Neural cell (in vitro differentiated cells): ENCODE results near the gene UMAD1. TPM values are rescaled to one million over a fixed set of nuclear protein-coding genes. Genes with fewer than 3 reads are reported as not detected.

Experiments used
- H2AFZ ChIP-seq: fragments of 200-600, 300-800 bp; sonication (generic), shearing (Covaris generic); 2 replicates; pipeline ENCODE4 v1.6.0; 2014; ENCODE audit warnings: low read depth, mild to moderate bottlenecking, antibody characterized with exemption, low read length, moderate library complexity
- H3F3A ChIP-seq: fragments of 200-600 bp; shearing (Covaris generic); 2 replicates; pipeline ENCODE4 v1.6.1; 2016; ENCODE audit warnings: mild to moderate bottlenecking, moderate library complexity, mixed read lengths, antibody characterized with exemption, low read length; ENCODE audit not compliant: insufficient read depth, poor library complexity, severe bottlenecking
- H3K27ac ChIP-seq: fragments of 200-600, 300-800 bp; sonication (generic), shearing (Covaris generic); 2 replicates; pipeline ENCODE4 v1.5.1; 2014; ENCODE audit warnings: mild to moderate bottlenecking, low read length, moderate library complexity
- H3K27me3 ChIP-seq: fragments of 300-800, 200-600 bp; sonication (generic), shearing (Covaris generic); 2 replicates; pipeline ENCODE4 v1.6.0; 2014; ENCODE audit warnings: mild to moderate bottlenecking, low read depth, low read length, moderate library complexity; ENCODE audit not compliant: insufficient read depth
- H3K36me3 ChIP-seq: fragments of 300-800, 200-600 bp; sonication (generic), shearing (Covaris generic); 2 replicates; pipeline ENCODE4 v1.5.1; 2014; ENCODE audit warnings: mild to moderate bottlenecking, antibody characterized with exemption, low read length, moderate library complexity; ENCODE audit not compliant: insufficient read depth
- H3K4me2 ChIP-seq: fragments of 300-800, 200-600 bp; sonication (generic), shearing (Covaris generic); 2 replicates; pipeline ENCODE4 v1.6.0; 2014; ENCODE audit warnings: mild to moderate bottlenecking, low read length
- H3K4me3 ChIP-seq: fragments of 300-800, 200-600 bp; sonication (generic), shearing (Covaris generic); 2 replicates; pipeline ENCODE4 v1.5.1; 2014; ENCODE audit warnings: mild to moderate bottlenecking, low read length, moderate library complexity
- H3K79me2 ChIP-seq: fragments of 200-600 bp; shearing (Covaris generic); replicated peaks from 2 replicates; pipeline ENCODE4 v1.6.0; 2014; ENCODE audit warnings: mild to moderate bottlenecking, low read length, moderate library complexity; ENCODE audit not compliant: insufficient read depth
- H3K9ac ChIP-seq: fragments of 300-800, 200-600 bp; sonication (generic), shearing (Covaris generic); 2 replicates; pipeline ENCODE4 v1.6.1; 2016; ENCODE audit warnings: mild to moderate bottlenecking, low read length, mixed read lengths
- H3K9me2 ChIP-seq: fragments of 200-600 bp; shearing (Covaris generic); 2 replicates; pipeline ENCODE4 v1.6.1; 2016; ENCODE audit warnings: mild to moderate bottlenecking, low read length, mixed read lengths; ENCODE audit not compliant: insufficient read depth
- H3K9me3 ChIP-seq: fragments of 200-600, 300-800 bp; sonication (generic), shearing (Covaris generic); 2 replicates; pipeline ENCODE4 v1.6.1; 2016; ENCODE audit warnings: mild to moderate bottlenecking, mixed run types, low read length, moderate library complexity, mixed read lengths
- H4K20me1 ChIP-seq: fragments of 200-600 bp; shearing (Covaris generic); 2 replicates; pipeline ENCODE4 v1.6.1; 2016; ENCODE audit warnings: mild to moderate bottlenecking, mixed run types; ENCODE audit not compliant: insufficient read depth
- EP300 ChIP-seq: fragments of 450-650 bp; conservative IDR thresholded peaks from 2 replicates; pipeline ENCODE4 v1.6.1; 2014; ENCODE audit warnings: antibody characterized with exemption, mild to moderate bottlenecking, moderate library complexity; ENCODE audit not compliant: poor library complexity, severe bottlenecking
- EZH2 ChIP-seq: fragments of 200-600, 300-800 bp; shearing (Covaris generic), sonication (generic); IDR thresholded peaks from 2 replicates; pipeline ENCODE4 v1.6.1; 2014; ENCODE audit warnings: antibody characterized with exemption, low read length, borderline replicate concordance, mild to moderate bottlenecking; ENCODE audit not compliant: insufficient read depth, poor library complexity, severe bottlenecking
- MXI1 ChIP-seq: fragments of 450-650 bp; conservative IDR thresholded peaks from 2 replicates; pipeline ENCODE4 v1.6.1; 2014; ENCODE audit warnings: antibody characterized with exemption, mild to moderate bottlenecking; ENCODE audit not compliant: poor library complexity, severe bottlenecking
- POLR2AphosphoS5 ChIP-seq: IDR thresholded peaks from 2 replicates; pipeline ENCODE4 v1.6.1; 2012
- RAD21 ChIP-seq: fragments of 450-650 bp; conservative IDR thresholded peaks from 2 replicates; pipeline ENCODE4 v1.6.1; 2014; ENCODE audit warnings: antibody characterized with exemption, mild to moderate bottlenecking, moderate library complexity
- SMC3 ChIP-seq: fragments of 450-650 bp; conservative IDR thresholded peaks from 2 replicates; pipeline ENCODE4 v1.6.1; 2014; ENCODE audit warnings: antibody characterized with exemption, mild to moderate bottlenecking, moderate library complexity; ENCODE audit not compliant: poor library complexity
- TAF1 ChIP-seq: IDR thresholded peaks from 2 replicates; pipeline ENCODE4 v1.6.1; 2012; ENCODE audit warnings: low read depth
- polyA plus RNA-seq: library from polyadenylated mRNA; depleted of rRNA; stranded (reverse); fragments of >200 nt; gene quantifications from 2 replicates; pipeline ENCODE4 v1.2.3, GENCODE V29; 2014
- TF ChIP-seq, protein P1 (sequence below): IDR thresholded peaks from 2 replicates; pipeline ENCODE4 v1.6.1; 2012; ENCODE audit warnings: borderline replicate concordance
- TF ChIP-seq, protein P2 (sequence below): fragments of 450-650 bp; IDR thresholded peaks from 2 replicates; pipeline ENCODE4 v1.5.1; 2014; ENCODE audit warnings: antibody characterized with exemption, mild to moderate bottlenecking, moderate library complexity; ENCODE audit not compliant: poor library complexity, severe bottlenecking

UMAD1 gene
- polyA plus RNA-seq, 1 donor from 2014 or later = 14.7 TPM

DNA sequence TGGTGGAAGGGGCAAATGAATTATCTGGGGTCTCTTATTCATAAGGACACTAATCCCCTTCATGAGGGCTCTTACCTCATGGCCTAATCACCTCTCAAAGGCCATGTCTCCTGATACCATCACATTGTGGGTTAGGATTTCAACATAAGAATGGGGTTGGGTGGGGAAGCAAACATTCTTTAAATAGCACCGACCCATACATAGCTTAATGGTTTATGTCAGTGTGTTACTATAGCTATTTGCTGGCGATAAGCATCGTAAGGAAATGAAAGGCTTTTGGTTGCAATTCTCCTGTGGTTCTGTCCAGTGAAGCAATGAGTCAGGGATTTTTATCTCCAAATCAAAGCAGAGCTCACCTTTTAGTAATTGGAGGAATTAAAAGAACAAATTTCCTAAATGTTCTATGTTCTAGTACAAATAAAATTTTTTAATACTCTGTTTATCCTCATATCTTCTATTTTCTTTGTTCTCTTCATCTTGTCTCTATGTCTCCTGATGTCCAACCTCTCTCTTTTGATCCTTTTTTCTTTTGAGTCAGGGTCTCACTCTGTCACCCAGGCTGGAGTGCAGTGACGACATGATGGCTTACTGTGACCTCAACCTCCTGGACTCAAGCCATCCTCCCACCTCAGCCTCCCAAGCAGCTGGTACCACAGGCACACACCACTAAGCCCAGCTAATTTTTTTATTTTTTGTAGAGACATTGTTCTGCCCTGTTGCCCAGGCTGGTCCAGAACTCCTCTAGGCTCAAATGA, 271.0 kb downstream of the UMAD1 start:
- no peaks in the 10 kb centered on the region for H3K79me2 ChIP-seq
- H3K4me2 ChIP-seq = no peak overlapping the region
- no peaks in the 10 kb centered on the region for H3F3A ChIP-seq
- H3K9me2 ChIP-seq = no peaks in the 10 kb centered on the region
- H3K27ac ChIP-seq = no peak overlapping the region
- no peak for TF ChIP-seq POLR2AphosphoS5
- TF ChIP-seq MXI1 = no peak
- TF ChIP-seq SMC3 = no peak
- TF ChIP-seq, protein P1, sequence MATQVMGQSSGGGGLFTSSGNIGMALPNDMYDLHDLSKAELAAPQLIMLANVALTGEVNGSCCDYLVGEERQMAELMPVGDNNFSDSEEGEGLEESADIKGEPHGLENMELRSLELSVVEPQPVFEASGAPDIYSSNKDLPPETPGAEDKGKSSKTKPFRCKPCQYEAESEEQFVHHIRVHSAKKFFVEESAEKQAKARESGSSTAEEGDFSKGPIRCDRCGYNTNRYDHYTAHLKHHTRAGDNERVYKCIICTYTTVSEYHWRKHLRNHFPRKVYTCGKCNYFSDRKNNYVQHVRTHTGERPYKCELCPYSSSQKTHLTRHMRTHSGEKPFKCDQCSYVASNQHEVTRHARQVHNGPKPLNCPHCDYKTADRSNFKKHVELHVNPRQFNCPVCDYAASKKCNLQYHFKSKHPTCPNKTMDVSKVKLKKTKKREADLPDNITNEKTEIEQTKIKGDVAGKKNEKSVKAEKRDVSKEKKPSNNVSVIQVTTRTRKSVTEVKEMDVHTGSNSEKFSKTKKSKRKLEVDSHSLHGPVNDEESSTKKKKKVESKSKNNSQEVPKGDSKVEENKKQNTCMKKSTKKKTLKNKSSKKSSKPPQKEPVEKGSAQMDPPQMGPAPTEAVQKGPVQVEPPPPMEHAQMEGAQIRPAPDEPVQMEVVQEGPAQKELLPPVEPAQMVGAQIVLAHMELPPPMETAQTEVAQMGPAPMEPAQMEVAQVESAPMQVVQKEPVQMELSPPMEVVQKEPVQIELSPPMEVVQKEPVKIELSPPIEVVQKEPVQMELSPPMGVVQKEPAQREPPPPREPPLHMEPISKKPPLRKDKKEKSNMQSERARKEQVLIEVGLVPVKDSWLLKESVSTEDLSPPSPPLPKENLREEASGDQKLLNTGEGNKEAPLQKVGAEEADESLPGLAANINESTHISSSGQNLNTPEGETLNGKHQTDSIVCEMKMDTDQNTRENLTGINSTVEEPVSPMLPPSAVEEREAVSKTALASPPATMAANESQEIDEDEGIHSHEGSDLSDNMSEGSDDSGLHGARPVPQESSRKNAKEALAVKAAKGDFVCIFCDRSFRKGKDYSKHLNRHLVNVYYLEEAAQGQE = no peak
- no peak for TF ChIP-seq RAD21
- TF ChIP-seq TAF1 = no peak
- TF ChIP-seq, protein P2, sequence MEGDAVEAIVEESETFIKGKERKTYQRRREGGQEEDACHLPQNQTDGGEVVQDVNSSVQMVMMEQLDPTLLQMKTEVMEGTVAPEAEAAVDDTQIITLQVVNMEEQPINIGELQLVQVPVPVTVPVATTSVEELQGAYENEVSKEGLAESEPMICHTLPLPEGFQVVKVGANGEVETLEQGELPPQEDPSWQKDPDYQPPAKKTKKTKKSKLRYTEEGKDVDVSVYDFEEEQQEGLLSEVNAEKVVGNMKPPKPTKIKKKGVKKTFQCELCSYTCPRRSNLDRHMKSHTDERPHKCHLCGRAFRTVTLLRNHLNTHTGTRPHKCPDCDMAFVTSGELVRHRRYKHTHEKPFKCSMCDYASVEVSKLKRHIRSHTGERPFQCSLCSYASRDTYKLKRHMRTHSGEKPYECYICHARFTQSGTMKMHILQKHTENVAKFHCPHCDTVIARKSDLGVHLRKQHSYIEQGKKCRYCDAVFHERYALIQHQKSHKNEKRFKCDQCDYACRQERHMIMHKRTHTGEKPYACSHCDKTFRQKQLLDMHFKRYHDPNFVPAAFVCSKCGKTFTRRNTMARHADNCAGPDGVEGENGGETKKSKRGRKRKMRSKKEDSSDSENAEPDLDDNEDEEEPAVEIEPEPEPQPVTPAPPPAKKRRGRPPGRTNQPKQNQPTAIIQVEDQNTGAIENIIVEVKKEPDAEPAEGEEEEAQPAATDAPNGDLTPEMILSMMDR = no peak
- no peak for TF ChIP-seq EZH2
- TF ChIP-seq EP300 = no peak
- no peaks in the 10 kb centered on the region for H4K20me1 ChIP-seq
- H3K9ac ChIP-seq = no peak overlapping the region
- H3K4me3 ChIP-seq = no peak overlapping the region
- no peaks in the 10 kb centered on the region for H3K27me3 ChIP-seq
- H3K36me3 ChIP-seq = no peaks in the 10 kb centered on the region
- no peaks in the 10 kb centered on the region for H3K9me3 ChIP-seq
- H2AFZ ChIP-seq = no peak overlapping the region

DNA sequence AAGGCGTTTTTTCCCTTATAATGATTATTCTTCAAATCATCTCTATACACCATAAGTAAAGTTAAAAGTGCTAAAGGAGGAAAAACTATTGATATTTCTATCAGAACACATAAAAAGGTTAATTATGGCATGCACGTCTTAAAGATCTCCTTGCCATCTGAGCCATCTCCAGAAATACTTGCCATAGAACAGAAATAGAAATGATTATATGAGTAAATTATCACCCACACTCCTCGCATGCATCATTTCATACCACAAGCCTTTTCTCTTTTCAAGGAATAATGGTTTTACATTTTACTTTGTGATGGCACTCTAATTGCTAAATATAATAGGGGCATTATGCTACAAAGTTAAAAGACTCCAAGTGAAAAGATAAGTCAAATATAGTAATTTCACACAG, 272.4 kb downstream of the UMAD1 start:
- Histone ChIP-seq H3K4me3 (no peak overlapping the region), H3K4me2 (no peak overlapping the region), H4K20me1 (no peaks in the 10 kb centered on the region), H3K27ac (no peak overlapping the region), H3K9me3 (no peaks in the 10 kb centered on the region), H3F3A (no peaks in the 10 kb centered on the region), H2AFZ (no peak overlapping the region), H3K79me2 (no peaks in the 10 kb centered on the region), H3K36me3 (no peaks in the 10 kb centered on the region), H3K27me3 (no peaks in the 10 kb centered on the region), H3K9ac (no peak overlapping the region), H3K9me2 (no peaks in the 10 kb centered on the region)
- TF ChIP-seq TAF1 (no peak), SMC3 (no peak), EP300 (no peak), POLR2AphosphoS5 (no peak), EZH2 (no peak), RAD21 (no peak), MXI1 (no peak)
- TF ChIP-seq, protein P1 = no peak
- TF ChIP-seq, protein P2 = no peak
